PFSK-1 (cell line): ENCODE data around the gene BFSP1.

Experiments
- POLR2AphosphoS5 ChIP-seq: IDR thresholded peaks from 2 replicates; pipeline ENCODE4 v1.6.1; 2012; ENCODE audit warnings: low read depth, mild to moderate bottlenecking, control low read depth, low read length, moderate library complexity
- SIN3A ChIP-seq: IDR thresholded peaks from 2 replicates; pipeline ENCODE4 v1.6.1; 2012; ENCODE audit warnings: mild to moderate bottlenecking, low read length, moderate library complexity, borderline replicate concordance; ENCODE audit not compliant: insufficient read depth
- TAF1 ChIP-seq: IDR thresholded peaks from 2 replicates; pipeline ENCODE4 v1.6.1; 2012; ENCODE audit warnings: low read length, control low read depth, borderline replicate concordance; ENCODE audit not compliant: insufficient read depth

DNA sequence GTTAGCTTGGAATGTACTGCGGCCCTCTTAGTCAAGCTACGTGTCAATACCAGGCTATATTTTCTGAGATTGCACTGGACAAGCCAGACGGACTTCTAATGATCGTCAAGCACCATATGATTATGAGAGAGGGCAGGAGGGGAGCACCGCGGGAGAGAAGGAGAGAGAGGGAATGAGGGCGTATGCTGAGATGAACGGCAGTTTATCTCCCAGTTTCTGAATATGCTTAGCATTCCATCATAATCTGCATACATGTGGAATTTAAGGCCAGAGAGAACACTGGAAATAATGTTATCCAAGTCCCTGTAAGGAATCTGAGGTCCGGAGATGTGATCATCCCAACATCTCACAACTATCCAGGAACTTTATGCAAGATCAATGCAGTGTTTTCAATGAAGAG lies 60.2 kb downstream of the BFSP1 start:
- TF ChIP-seq SIN3A (no peak), POLR2AphosphoS5 (no peak), TAF1 (no peak)
